NCI-H128 (cell line): ENCODE results near the gene HOXA6.

Source experiments
- DNase-seq: peaks from one replicate; lab custom pipeline; 2025; ENCODE audit not compliant: unreplicated experiment; lab: John Stamatoyannopoulos, UW

The HOXA6 gene

GRCh38 chr7:27124902-27125689 lies 22.5 kb downstream of the HOXA6 start:
- no peak for DNase-seq

- DNase-seq = no peak
Measured at GRCh38 chr7:27124096-27124901, 23.3 kb downstream of the HOXA6 start.

GRCh38 chr7:27123477-27124053 lies 24.0 kb downstream of the HOXA6 start:
- no peak for DNase-seq

- no peak for DNase-seq
Measured at GRCh38 chr7:27123007-27123476, 24.5 kb downstream of the HOXA6 start.

- DNase-seq = no peak
Measured at GRCh38 chr7:27122077-27122910, 25.3 kb downstream of the HOXA6 start.

- DNase-seq = no peak
Measured at GRCh38 chr7:27121684-27122076, 25.9 kb downstream of the HOXA6 start.

- no peak for DNase-seq
Measured at GRCh38 chr7:27119412-27119911, 28.1 kb downstream of the HOXA6 start.

- no peak for DNase-seq
Measured at GRCh38 chr7:27118580-27118979, 29.0 kb downstream of the HOXA6 start.

- no peak for DNase-seq
Measured at GRCh38 chr7:27117887-27118491, 29.6 kb downstream of the HOXA6 start.

- no peak for DNase-seq
Measured at GRCh38 chr7:27116962-27117886, 30.4 kb downstream of the HOXA6 start.

GRCh38 chr7:27116031-27116961 lies 31.3 kb downstream of the HOXA6 start:
- no peak for DNase-seq

GRCh38 chr7:27115221-27116026 lies 32.1 kb downstream of the HOXA6 start:
- DNase-seq = no peak

- DNase-seq = no peak
Measured at GRCh38 chr7:27114881-27115220, 32.7 kb downstream of the HOXA6 start.

GRCh38 chr7:27113991-27114769 lies 33.4 kb downstream of the HOXA6 start:
- no peak for DNase-seq

GRCh38 chr7:27112955-27113949 lies 34.3 kb downstream of the HOXA6 start:
- DNase-seq = no peak
